Iris pigment epithelial cell (primary cell): ENCODE results near the gene PRR14.
"Not testable (repeated sequence)": the region's sequence is repeated elsewhere in the genome, so short reads cannot be mapped to it uniquely, and the experiment has no call there.

Source experiments
- DNase-seq: peaks from one replicate; pipeline ENCODE4 v3.0.0-alpha.2; 2011; ENCODE audit warnings: low read depth

The PRR14 gene

GRCh38 chr16:30632454-30632853 lies 18.3 kb upstream of the PRR14 start:
- DNase-seq = not testable (repeated sequence)

DNA sequence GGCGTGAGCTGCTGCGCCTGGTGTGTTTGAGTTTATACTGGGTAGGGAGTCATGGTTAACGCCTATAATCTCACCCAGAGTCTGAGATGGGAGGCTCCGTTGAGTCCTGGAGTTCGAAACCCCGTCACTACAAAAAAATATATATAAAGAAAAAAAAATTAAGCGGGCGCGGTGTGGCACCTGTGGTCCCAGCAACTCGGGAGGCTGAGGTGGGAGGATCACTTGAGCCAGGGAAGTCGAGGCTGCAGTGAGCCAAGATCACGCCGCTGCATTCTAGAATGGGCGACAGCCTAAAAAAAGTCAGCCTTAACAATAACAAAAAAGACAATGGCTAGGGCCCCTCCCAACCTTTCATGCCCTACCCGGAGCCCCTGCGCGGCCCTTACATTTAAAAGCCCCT lies 17.2 kb upstream of the PRR14 start:
- DNase-seq = no peak

GRCh38 chr16:30636599-30636998 lies 14.2 kb upstream of the PRR14 start:
- DNase-seq = no peak

- not testable (repeated sequence) for DNase-seq
Measured at GRCh38 chr16:30637139-30637538, 13.6 kb upstream of the PRR14 start.

DNA sequence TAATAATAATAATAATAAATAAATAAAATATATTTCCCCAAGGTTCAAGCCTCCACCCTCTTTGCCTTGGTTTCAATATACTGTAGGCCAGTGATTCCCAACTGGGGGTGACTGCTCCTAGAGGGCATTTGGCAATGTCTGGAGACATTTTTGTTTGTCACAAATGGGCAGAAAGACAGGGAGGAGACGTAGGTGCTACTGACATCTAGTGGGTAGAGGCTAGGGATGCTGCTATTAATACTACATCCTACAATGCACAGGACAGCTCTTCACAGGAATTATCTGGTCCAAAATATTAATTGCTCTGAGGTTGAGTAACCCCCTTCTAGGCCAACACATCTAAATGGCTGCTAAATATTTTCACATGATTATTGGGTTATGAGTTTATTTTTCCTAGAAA lies 12.8 kb upstream of the PRR14 start:
- DNase-seq = peak; percentile 49

DNA sequence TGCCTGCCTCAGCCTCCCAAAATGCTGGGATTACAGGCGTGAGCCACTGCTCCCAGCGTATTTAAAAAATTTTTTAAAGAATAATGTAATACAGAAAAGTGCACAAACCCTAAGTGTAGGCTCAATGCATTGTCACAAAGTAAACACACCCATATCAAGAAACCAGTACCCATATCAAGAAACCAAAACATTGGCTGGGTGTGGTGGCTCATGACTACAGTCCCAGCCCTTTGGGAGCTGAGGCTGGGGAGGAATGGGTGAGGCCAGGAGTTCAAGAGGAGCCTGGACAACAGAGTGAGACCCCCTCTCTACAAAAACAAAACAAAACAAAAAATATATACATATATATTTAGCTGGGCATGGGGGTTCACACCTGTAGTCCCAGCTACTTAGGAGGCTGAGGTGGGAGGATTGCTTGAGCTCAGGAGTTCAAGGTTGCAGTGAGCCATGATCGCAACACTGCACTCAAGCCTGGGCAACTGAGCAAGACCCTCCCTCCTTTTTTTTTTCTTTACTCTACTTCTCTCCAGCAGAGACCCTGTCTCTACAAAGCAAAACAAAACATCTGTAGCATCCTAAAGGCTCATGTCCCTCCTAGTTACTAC lies 9.3 kb upstream of the PRR14 start:
- no peak for DNase-seq

- no peak for DNase-seq
Measured at GRCh38 chr16:30644334-30644830, 6.4 kb upstream of the PRR14 start.

- no peak for DNase-seq
Measured at GRCh38 chr16:30645727-30646126, 5.0 kb upstream of the PRR14 start.

DNA sequence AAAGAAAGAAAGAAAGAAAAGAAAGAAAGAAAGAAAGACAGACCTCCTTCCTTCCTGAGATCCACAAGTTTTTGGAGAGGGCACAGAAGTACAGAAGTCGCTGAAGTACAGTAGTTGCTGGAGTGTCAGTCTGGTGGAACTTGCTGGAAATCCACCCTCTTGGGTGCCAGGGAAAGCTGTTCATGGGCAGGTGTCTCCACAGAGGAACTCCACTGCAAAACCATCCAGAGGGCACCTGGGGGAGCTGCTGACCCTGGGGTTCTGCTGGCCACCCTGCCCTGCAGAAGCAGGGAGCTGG lies 3.5 kb upstream of the PRR14 start:
- DNase-seq = no peak

- no peak for DNase-seq
Measured at GRCh38 chr16:30649725-30650368, 913 bp upstream of the PRR14 start.

DNA sequence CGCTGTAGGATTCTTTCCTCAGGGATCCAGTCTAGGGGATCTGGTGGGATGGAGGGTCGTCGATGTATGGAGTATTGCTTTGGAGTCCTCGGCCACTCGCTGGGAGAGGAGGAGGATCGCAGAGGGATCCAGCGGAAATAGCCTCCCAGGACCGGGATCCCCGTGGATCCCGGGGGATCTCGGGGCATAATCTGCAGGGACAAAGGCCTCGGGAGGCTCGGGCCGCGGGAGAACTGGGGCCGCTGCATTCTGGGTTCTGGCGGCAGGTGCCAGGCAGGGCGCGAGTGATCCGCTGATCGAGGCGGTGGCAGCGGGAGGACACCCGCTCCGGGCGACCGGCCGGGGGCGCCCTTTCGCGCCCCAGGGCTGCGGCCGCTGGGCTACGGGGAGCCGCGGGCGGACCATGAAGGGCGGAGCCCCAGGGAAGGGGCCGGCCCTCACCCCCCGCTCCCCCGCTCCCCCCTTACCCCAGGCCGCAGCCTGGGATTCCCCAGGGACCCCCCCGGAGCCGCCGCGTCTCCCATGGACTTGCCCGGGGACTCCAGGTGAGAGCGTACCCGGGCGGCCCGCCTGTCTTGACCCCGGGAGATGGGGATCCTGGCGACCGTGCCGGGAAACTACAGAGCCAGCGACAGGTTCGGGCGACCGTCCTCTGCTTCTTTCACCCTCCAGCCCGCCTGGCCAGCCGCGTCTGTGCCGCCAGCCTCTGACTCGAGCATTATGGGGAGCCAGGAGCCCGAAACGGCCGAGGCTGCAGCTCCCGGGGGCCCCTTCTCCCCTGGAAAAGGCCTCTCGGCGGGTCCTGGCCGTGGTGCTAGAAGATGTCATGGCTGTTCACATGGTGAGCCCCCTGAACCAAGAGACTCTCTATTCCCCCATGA lies 604 bp downstream of the PRR14 start:
- DNase-seq = peak; percentile 55

DNA sequence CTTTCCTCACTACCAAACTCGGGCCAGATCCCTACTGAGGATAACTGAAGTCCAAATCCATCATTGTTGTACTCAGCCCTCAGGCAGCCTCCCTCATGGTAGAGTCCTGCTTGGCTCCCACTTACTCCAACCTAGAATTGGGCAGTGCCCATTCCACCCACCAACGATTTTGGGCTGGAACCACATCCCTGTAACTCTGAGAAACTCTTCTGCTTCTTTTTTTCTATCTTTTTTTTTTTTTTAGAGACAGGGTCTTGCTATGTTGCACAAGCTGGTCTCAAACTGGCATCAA lies 1.2 kb downstream of the PRR14 start:
- no peak for DNase-seq

DNA sequence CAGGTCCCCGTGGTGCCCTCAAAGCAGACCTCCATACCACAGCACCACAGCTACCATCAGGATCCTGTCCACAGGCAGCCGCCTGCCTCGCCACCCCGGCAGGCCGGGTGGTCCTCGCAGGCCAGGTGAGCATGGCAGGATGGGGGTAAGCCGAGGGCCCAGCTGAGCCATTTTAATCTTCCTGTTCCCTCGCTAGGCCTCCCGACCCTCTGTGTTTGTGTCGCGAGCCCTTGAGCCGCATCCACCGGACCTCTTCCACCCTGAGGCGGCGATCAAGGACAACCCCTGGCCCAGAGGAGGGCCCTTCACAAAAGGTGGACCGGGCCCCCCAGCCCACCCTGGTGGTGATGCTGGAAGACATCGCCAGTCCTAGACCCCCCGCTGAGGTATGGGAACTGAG lies 2.0 kb downstream of the PRR14 start:
- DNase-seq = no peak

DNA sequence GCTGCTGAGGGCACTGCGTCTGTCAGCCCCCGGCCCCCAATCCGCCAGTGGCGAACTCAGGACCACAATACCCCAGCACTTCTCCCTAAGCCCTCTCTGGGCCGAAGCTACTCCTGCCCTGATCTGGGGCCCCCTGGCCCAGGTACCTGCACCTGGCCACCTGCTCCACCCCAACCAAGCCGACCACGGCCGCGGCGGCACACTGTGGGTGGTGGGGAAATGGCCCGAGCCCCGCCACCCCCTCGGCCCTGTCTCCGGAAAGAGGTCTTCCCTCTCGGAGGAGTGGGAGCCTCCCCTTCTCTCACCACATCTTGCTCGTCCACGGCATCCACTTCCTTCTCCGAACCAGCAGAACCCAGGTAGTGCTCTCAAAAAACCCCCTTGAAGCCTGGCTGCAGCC lies 4.1 kb downstream of the PRR14 start:
- DNase-seq = no peak

DNA sequence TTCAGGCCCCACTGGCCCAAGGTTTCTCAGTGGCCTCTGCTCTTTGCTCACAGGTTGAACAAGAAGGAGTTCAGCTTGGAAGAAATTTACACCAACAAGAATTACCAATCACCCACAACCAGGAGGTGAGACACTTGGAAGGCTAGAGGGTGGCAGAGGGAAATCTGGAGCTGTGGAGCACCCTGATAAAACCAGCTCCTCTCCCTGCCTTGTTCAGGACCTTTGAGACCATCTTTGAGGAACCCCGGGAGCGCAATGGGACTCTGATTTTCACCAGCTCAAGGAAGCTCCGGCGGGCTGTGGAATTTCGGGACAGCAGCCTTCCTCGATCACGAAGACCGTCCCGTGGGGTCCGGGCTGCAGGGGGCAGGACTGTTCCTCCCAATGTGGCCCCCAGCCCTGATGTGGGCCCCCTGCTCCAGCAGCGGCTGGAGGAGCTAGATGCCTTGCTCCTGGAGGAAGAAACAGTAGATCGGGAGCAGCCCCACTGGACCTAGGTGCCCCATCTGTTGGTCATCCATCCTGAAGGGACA lies 5.1 kb downstream of the PRR14 start:
- DNase-seq = no peak

- no peak for DNase-seq
Measured at GRCh38 chr16:30656388-30656787, 5.6 kb downstream of the PRR14 start.

GRCh38 chr16:30656974-30657865 lies 6.5 kb downstream of the PRR14 start:
- no peak for DNase-seq

- DNase-seq = peak; percentile 100
Measured at GRCh38 chr16:30657866-30658730, 7.3 kb downstream of the PRR14 start, which contains the start of gene FBRS. Gene FBRS, plus strand, starts transcription at chr16:30658431. Its CDS starts 1,088 bp downstream, at chr16:30659519.

GRCh38 chr16:30658731-30659506 lies 8.2 kb downstream of the PRR14 start:
- peak; percentile 97 for DNase-seq
